ENCODE measurements around the gene ASB16.
A peak's percentile ranks its signal among the peaks of the same experiment; 100 is the strongest.

Gene ASB16

GRCh38 chr17:44199553-44200477 lies 29.3 kb downstream of the ASB16 start, which contains the start of gene ATXN7L3:
ATXN7L3 (minus strand) TSS chr17:44199884; CDS start chr17:44198070, 1,814 bp downstream.
- peaks cover 32% of the 10 kb centered on the region for H3K36me3 ChIP-seq (ENCODE audit: insufficient read depth, insufficient read length, low read length)
- H3K9ac ChIP-seq (ENCODE audit: insufficient read length, low read depth): peak within 1 kb of the TSS; percentile 95
- peaks cover 16% of the 10 kb centered on the region for H3K4me1 ChIP-seq (ENCODE audit: insufficient read depth, insufficient read length)
- H3K9me3 ChIP-seq (ENCODE audit: insufficient read depth, low read length): no peaks in the 10 kb centered on the region
- DNase-seq (ENCODE audit: low read depth, low spot score): peak; percentile 95
- no peaks in the 10 kb centered on the region for H3K27me3 ChIP-seq (ENCODE audit: insufficient read depth, insufficient read length)
- TF ChIP-seq ZNF274 (IDR thresholded peaks at IDR 0.05; ENCODE audit: low read depth, low read length) (no peak), YY1 (IDR thresholded peaks at IDR 0.05; ENCODE audit: insufficient read depth, insufficient read length) (no peak), SUZ12 (IDR thresholded peaks at IDR 0.05; ENCODE audit: extremely low read depth, insufficient read depth, insufficient read length) (no peak)
- peak within 1 kb of the TSS; percentile 93 for H3K4me3 ChIP-seq (ENCODE audit: insufficient read length, low read depth)

GRCh38 chr17:44200478-44201155 lies 30.1 kb downstream of the ASB16 start:
- no peak for DNase-seq (ENCODE audit: low read depth, low spot score)
- Histone ChIP-seq H3K4me3 (ENCODE audit: insufficient read length, low read depth) (peak overlapping the region; percentile 72), H3K9ac (ENCODE audit: insufficient read length, low read depth) (peak overlapping the region; percentile 94), H3K9me3 (ENCODE audit: insufficient read depth, low read length) (no peaks in the 10 kb centered on the region), H3K27me3 (ENCODE audit: insufficient read depth, insufficient read length) (no peaks in the 10 kb centered on the region), H3K4me1 (ENCODE audit: insufficient read depth, insufficient read length) (peaks cover 15% of the 10 kb centered on the region), H3K36me3 (ENCODE audit: insufficient read depth, insufficient read length, low read length) (peaks cover 24% of the 10 kb centered on the region)
- TF ChIP-seq YY1 (IDR thresholded peaks at IDR 0.05; ENCODE audit: insufficient read depth, insufficient read length) (no peak), ZNF274 (IDR thresholded peaks at IDR 0.05; ENCODE audit: low read depth, low read length) (no peak), SUZ12 (IDR thresholded peaks at IDR 0.05; ENCODE audit: extremely low read depth, insufficient read depth, insufficient read length) (no peak)

GRCh38 chr17:44202756-44203155 lies 32.3 kb downstream of the ASB16 start:
- Histone ChIP-seq H3K4me1 (ENCODE audit: insufficient read depth, insufficient read length) (peaks cover 12% of the 10 kb centered on the region), H3K36me3 (ENCODE audit: insufficient read depth, insufficient read length, low read length) (peaks cover 25% of the 10 kb centered on the region), H3K9ac (ENCODE audit: insufficient read length, low read depth) (no peak overlapping the region)

GRCh38 chr17:44203731-44204440 lies 33.4 kb downstream of the ASB16 start:
- Histone ChIP-seq H3K36me3 (ENCODE audit: insufficient read depth, insufficient read length, low read length) (peaks cover 32% of the 10 kb centered on the region), H3K9ac (ENCODE audit: insufficient read length, low read depth) (no peak overlapping the region), H3K27me3 (ENCODE audit: insufficient read depth, insufficient read length) (no peaks in the 10 kb centered on the region), H3K9me3 (ENCODE audit: insufficient read depth, low read length) (no peaks in the 10 kb centered on the region), H3K4me1 (ENCODE audit: insufficient read depth, insufficient read length) (peaks cover 7% of the 10 kb centered on the region), H3K4me3 (ENCODE audit: insufficient read length, low read depth) (no peak overlapping the region)
- TF ChIP-seq SUZ12 (IDR thresholded peaks at IDR 0.05; ENCODE audit: extremely low read depth, insufficient read depth, insufficient read length) (no peak), YY1 (IDR thresholded peaks at IDR 0.05; ENCODE audit: insufficient read depth, insufficient read length) (no peak), ZNF274 (IDR thresholded peaks at IDR 0.05; ENCODE audit: low read depth, low read length) (no peak)
- DNase-seq (ENCODE audit: low read depth, low spot score): no peak

More at GRCh38 chr17:44202756-44203155, 32.3 kb downstream of the ASB16 start:
- no peak overlapping the region for H3K4me3 ChIP-seq (ENCODE audit: insufficient read length, low read depth)
- no peaks in the 10 kb centered on the region for H3K9me3 ChIP-seq (ENCODE audit: insufficient read depth, low read length)
- no peak for DNase-seq (ENCODE audit: low read depth, low spot score)
- TF ChIP-seq YY1 (IDR thresholded peaks at IDR 0.05; ENCODE audit: insufficient read depth, insufficient read length) (no peak), ZNF274 (IDR thresholded peaks at IDR 0.05; ENCODE audit: low read depth, low read length) (no peak), SUZ12 (IDR thresholded peaks at IDR 0.05; ENCODE audit: extremely low read depth, insufficient read depth, insufficient read length) (no peak)
- H3K27me3 ChIP-seq (ENCODE audit: insufficient read depth, insufficient read length): no peaks in the 10 kb centered on the region

GRCh38 chr17:44204441-44204882 lies 34.0 kb downstream of the ASB16 start:
- DNase-seq (ENCODE audit: low read depth, low spot score): no peak
- TF ChIP-seq SUZ12 (IDR thresholded peaks at IDR 0.05; ENCODE audit: extremely low read depth, insufficient read depth, insufficient read length) (no peak), YY1 (IDR thresholded peaks at IDR 0.05; ENCODE audit: insufficient read depth, insufficient read length) (no peak), ZNF274 (IDR thresholded peaks at IDR 0.05; ENCODE audit: low read depth, low read length) (no peak)
- no peaks in the 10 kb centered on the region for H3K9me3 ChIP-seq (ENCODE audit: insufficient read depth, low read length)
- H3K27me3 ChIP-seq (ENCODE audit: insufficient read depth, insufficient read length): no peaks in the 10 kb centered on the region
- no peak overlapping the region for H3K9ac ChIP-seq (ENCODE audit: insufficient read length, low read depth)
- H3K4me3 ChIP-seq (ENCODE audit: insufficient read length, low read depth): no peak overlapping the region
- peaks cover 7% of the 10 kb centered on the region for H3K4me1 ChIP-seq (ENCODE audit: insufficient read depth, insufficient read length)
- peaks cover 38% of the 10 kb centered on the region for H3K36me3 ChIP-seq (ENCODE audit: insufficient read depth, insufficient read length, low read length)

- DNase-seq (ENCODE audit: low read depth, low spot score): no peak
- Histone ChIP-seq H3K27me3 (ENCODE audit: insufficient read depth, insufficient read length) (no peaks in the 10 kb centered on the region), H3K9ac (ENCODE audit: insufficient read length, low read depth) (no peak overlapping the region), H3K4me1 (ENCODE audit: insufficient read depth, insufficient read length) (peaks cover 9% of the 10 kb centered on the region), H3K4me3 (ENCODE audit: insufficient read length, low read depth) (no peak overlapping the region), H3K9me3 (ENCODE audit: insufficient read depth, low read length) (no peaks in the 10 kb centered on the region), H3K36me3 (ENCODE audit: insufficient read depth, insufficient read length, low read length) (peaks cover 55% of the 10 kb centered on the region)
- TF ChIP-seq SUZ12 (IDR thresholded peaks at IDR 0.05; ENCODE audit: extremely low read depth, insufficient read depth, insufficient read length) (no peak), YY1 (IDR thresholded peaks at IDR 0.05; ENCODE audit: insufficient read depth, insufficient read length) (no peak), ZNF274 (IDR thresholded peaks at IDR 0.05; ENCODE audit: low read depth, low read length) (no peak)
These were observed 35.7 kb downstream of the ASB16 start for GRCh38 chr17:44205962-44206824.

Data from NT2/D1 (cell line).